ENCODE results near the gene CRYL1. TPM values are rescaled to one million over a fixed set of nuclear protein-coding genes. Genes with fewer than 3 reads are reported as not detected.

The CRYL1 gene
- total and polyA plus RNA-seq, 2 experiments from 2014 or later: 41.6 to 43.6 TPM

GRCh38 chr13:20559659-20560356, 34.2 kb upstream of the CRYL1 start:
- Histone ChIP-seq H3K9me3 (ENCODE audit: low read depth) (no peaks in the 10 kb centered on the region), H3K4me3 (no peak overlapping the region), H3K27ac (no peak overlapping the region), H3K36me3 (no peaks in the 10 kb centered on the region), H3K27me3 (no peaks in the 10 kb centered on the region), H3K4me1 (ENCODE audit: low read depth) (no peaks in the 10 kb centered on the region)
- DNase-seq (ENCODE audit: low read depth in 1 of 2, low spot score in 1 of 2): no peak
- TF ChIP-seq CTCF (IDR thresholded peaks at IDR 0.05; ENCODE audit: low read depth, low read length): no peak

GRCh38 chr13:20558982-20559381, 33.3 kb upstream of the CRYL1 start:
- no peak for TF ChIP-seq CTCF (IDR thresholded peaks at IDR 0.05; ENCODE audit: low read depth, low read length)
- no peak for DNase-seq (ENCODE audit: low read depth in 1 of 2, low spot score in 1 of 2)
- H3K27me3 ChIP-seq: no peaks in the 10 kb centered on the region
- no peak overlapping the region for H3K27ac ChIP-seq
- H3K36me3 ChIP-seq: no peaks in the 10 kb centered on the region
- no peaks in the 10 kb centered on the region for H3K4me1 ChIP-seq (ENCODE audit: low read depth)
- H3K9me3 ChIP-seq (ENCODE audit: low read depth): no peaks in the 10 kb centered on the region
- H3K4me3 ChIP-seq: no peak overlapping the region

GRCh38 chr13:20553311-20553710, 27.7 kb upstream of the CRYL1 start:
- Histone ChIP-seq H3K36me3 (no peaks in the 10 kb centered on the region), H3K4me3 (no peak overlapping the region), H3K4me1 (ENCODE audit: low read depth) (no peaks in the 10 kb centered on the region), H3K9me3 (ENCODE audit: low read depth) (no peaks in the 10 kb centered on the region), H3K27me3 (no peaks in the 10 kb centered on the region), H3K27ac (no peak overlapping the region)
- DNase-seq (ENCODE audit: low read depth in 1 of 2, low spot score in 1 of 2): no peak
- no peak for TF ChIP-seq CTCF (IDR thresholded peaks at IDR 0.05; ENCODE audit: low read depth, low read length)

- peak in 1 of 2 donors; percentile 33 for DNase-seq (ENCODE audit: low read depth in 1 of 2, low spot score in 1 of 2)
- Histone ChIP-seq H3K4me3 (no peak overlapping the region), H3K27me3 (no peaks in the 10 kb centered on the region), H3K36me3 (no peaks in the 10 kb centered on the region), H3K4me1 (ENCODE audit: low read depth) (no peaks in the 10 kb centered on the region), H3K27ac (no peak overlapping the region), H3K9me3 (ENCODE audit: low read depth) (no peaks in the 10 kb centered on the region)
- no peak for TF ChIP-seq CTCF (IDR thresholded peaks at IDR 0.05; ENCODE audit: low read depth, low read length)
These were observed 25.1 kb upstream of the CRYL1 start for GRCh38 chr13:20550799-20551198.

GRCh38 chr13:20547479-20547908, 21.8 kb upstream of the CRYL1 start:
- DNase-seq (ENCODE audit: low read depth in 1 of 2, low spot score in 1 of 2): no peak
- H3K27me3 ChIP-seq: no peaks in the 10 kb centered on the region
- no peak overlapping the region for H3K27ac ChIP-seq
- H3K4me1 ChIP-seq (ENCODE audit: low read depth): no peaks in the 10 kb centered on the region
- no peaks in the 10 kb centered on the region for H3K36me3 ChIP-seq
- TF ChIP-seq CTCF (IDR thresholded peaks at IDR 0.05; ENCODE audit: low read depth, low read length): no peak
- no peak overlapping the region for H3K4me3 ChIP-seq
- no peaks in the 10 kb centered on the region for H3K9me3 ChIP-seq (ENCODE audit: low read depth)

Measured in cardiac muscle cell (in vitro differentiated cells and primary cell).